ENCODE results near the gene GNB2. TPM values are rescaled to one million over a fixed set of nuclear protein-coding genes. Genes with fewer than 3 reads are reported as not detected.
A peak's percentile ranks its signal among the peaks of the same experiment; 100 is the strongest.
"Not testable (repeated sequence)": the region's sequence is repeated elsewhere in the genome, so short reads cannot be mapped to it uniquely, and the experiment has no call there.

The GNB2 gene
- total and polyA plus RNA-seq, 8 donors, result 52.9 to 290 (median 161) TPM

DNA sequence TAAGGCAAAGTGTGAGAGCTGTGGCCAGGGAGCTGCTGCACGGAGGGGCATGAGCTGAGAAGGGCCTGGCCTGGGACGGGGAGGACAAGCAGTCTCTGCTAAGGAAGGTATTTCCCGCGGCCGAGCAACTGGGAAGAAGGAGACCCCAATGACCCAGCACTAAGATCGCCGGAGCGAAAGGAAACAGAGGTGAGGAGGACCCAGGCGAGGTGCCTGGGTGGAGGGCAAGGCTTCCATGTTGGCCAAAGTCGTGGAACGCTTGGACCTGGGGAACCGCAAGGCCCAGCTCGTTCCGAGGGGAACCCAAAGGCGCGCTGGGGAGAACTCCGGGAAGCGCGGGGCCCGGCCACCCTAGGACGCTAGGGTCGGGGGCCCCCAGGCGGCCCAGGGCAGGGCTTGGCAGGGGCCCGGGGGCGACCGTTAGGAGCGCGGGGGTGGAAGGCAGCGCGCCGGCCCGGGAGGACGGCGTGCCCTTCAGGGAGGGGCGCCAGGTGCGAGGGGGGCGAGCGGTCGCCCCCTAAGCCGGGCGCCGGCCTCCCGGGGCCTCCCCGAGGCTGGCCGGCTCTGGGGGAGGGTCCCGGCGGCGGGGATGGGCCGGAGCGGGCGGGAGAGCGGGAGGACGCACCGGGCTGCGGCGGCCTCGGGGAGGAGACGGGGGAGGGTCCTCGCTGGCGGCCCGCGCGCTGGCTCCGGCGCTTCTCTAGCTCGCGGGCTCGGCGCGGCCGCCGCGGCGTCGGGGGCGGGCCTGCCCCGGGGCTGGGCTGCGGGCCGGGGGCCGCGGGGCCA, 20.0 kb downstream of the GNB2 start:
- Histone ChIP-seq H3K9me3 (no peaks in the 10 kb centered on the region), H3K27me3 (no peaks in the 10 kb centered on the region), H3K27ac (peak overlapping the region; percentile 75 to 90 (median 77)), H3K4me1 (peaks cover 37 to 58% (median 56%) of the 10 kb centered on the region in 4 donors), H3K4me3 (peak overlapping the region; percentile 88 to 98 (median 95)), H3K36me3 (peaks cover under 1 to 15% (median 13%) of the 10 kb centered on the region in 4 donors)
- intact Hi-C loops (cut with DNase I; ENCODE audit: low total_unique reads), result no loop called here
- DNase-seq, result peak in 1 of 2 donors; percentile 61
- WGBS, 5 donors, result 0 to 1% (median 0%) methylated on average over 20 to 81 of the region's 81 CpGs
- TF ChIP-seq, protein P1, sequence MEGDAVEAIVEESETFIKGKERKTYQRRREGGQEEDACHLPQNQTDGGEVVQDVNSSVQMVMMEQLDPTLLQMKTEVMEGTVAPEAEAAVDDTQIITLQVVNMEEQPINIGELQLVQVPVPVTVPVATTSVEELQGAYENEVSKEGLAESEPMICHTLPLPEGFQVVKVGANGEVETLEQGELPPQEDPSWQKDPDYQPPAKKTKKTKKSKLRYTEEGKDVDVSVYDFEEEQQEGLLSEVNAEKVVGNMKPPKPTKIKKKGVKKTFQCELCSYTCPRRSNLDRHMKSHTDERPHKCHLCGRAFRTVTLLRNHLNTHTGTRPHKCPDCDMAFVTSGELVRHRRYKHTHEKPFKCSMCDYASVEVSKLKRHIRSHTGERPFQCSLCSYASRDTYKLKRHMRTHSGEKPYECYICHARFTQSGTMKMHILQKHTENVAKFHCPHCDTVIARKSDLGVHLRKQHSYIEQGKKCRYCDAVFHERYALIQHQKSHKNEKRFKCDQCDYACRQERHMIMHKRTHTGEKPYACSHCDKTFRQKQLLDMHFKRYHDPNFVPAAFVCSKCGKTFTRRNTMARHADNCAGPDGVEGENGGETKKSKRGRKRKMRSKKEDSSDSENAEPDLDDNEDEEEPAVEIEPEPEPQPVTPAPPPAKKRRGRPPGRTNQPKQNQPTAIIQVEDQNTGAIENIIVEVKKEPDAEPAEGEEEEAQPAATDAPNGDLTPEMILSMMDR (IDR thresholded peaks at IDR 0.05), result no peak

DNA sequence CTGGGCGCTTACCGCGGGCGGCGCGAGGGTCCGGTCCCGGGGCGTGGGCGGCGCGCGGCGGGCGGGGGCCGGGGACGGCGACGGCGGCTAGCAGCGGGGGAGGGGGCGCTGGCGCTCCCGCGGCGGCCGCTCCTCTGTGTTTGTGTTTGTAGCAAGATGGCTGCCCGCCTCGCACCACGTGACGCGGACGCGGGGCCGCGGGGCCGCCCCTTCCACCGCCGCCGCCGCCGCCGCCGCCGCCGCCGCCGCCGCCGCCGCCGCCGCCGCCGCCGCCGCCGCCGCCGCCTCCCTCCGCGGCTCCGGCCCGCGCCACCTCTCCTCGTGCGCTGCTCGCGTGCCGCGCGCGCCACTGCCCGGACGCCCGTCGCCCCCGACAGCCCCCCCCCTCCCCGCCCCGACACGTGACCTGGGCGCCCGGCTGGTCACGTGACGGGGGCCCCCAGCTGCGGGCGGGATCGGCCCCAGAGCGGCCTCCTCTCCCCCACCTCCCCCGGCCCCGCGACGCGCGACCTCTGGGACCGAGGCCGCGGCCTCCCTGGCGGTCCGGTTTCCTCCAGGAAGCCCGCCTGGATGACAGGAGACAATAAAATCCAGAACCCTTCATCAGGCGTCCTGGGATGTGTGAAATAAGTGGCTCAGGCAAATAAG, 20.7 kb downstream of the GNB2 start, which contains the start of gene GIGYF1:
Gene GIGYF1 (minus strand): TSS at position 153 of the 648 bp plus-strand sequence. CDS start 6,012 bp downstream, outside the sequence.
- Histone ChIP-seq H3K9me3 (no peaks in the 10 kb centered on the region), H3K36me3 (peaks cover 0 to 8% (median 5%) of the 10 kb centered on the region in 4 donors), H3K4me1 (peaks cover 37 to 52% (median 50%) of the 10 kb centered on the region in 4 donors), H3K27ac (peak within 1 kb of the TSS; percentile 76 to 90 (median 85)), H3K4me3 (peak within 1 kb of the TSS; percentile 88 to 98 (median 95)), H3K27me3 (no peaks in the 10 kb centered on the region)
- peak; percentile 80 to 91 for DNase-seq
- intact Hi-C loops (cut with DNase I; ENCODE audit: low total_unique reads), result no loop called here
- WGBS, 5 donors, result 0 to 1% (median 0%) methylated on average over 1 to 55 of the region's 102 CpGs
- TF ChIP-seq, protein P1 (IDR thresholded peaks at IDR 0.05), result no peak
- TF ChIP-seq EP300 (IDR thresholded peaks at IDR 0.05) (no peak), POLR2A (IDR thresholded peaks at IDR 0.05) (no peak), POLR2AphosphoS5 (IDR thresholded peaks at IDR 0.05) (no peak)

DNA sequence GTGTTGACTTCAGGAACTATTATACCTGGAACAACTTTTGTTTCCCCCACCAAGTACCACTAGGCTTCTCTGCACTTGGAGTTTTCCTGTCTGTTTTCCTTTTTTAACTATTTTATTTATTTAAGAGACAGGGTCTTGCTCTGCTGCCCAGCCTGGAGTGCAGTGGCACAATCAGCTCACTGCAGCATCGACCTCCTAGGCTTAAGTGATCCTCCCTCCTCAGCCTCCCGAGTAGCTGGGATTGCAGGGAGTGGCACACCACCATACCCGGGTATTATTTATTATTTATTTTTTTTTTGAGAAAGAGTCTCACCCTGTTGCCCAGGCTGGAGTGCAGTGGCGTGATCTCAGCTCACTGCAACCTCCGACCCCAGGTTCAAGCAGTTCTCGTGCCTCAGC, 22.6 kb downstream of the GNB2 start:
- H3K4me3 ChIP-seq, result no peak overlapping the region
- peaks cover 24 to 35% (median 31%) of the 10 kb centered on the region in 4 donors for H3K4me1 ChIP-seq
- H3K36me3 ChIP-seq, result no peaks in the 10 kb centered on the region
- intact Hi-C loops (cut with DNase I; ENCODE audit: low total_unique reads), result no loop called here
- no peak overlapping the region for H3K27ac ChIP-seq
- no peak for DNase-seq
- no peaks in the 10 kb centered on the region for H3K9me3 ChIP-seq
- TF ChIP-seq EP300 (IDR thresholded peaks at IDR 0.05) (no peak), POLR2A (IDR thresholded peaks at IDR 0.05) (no peak), POLR2AphosphoS5 (IDR thresholded peaks at IDR 0.05) (no peak)
- TF ChIP-seq, protein P1 (IDR thresholded peaks at IDR 0.05), result no peak
- 72 to 81% (median 79%) methylated on average over 6 of the region's 6 CpGs for WGBS, 5 donors
- H3K27me3 ChIP-seq, result no peaks in the 10 kb centered on the region

GRCh38 chr7:100699018-100699417, 25.5 kb downstream of the GNB2 start:
- Histone ChIP-seq H3K9me3 (no peaks in the 10 kb centered on the region), H3K36me3 (no peaks in the 10 kb centered on the region), H3K4me3 (no peak overlapping the region), H3K4me1 (peaks cover 4 to 10% (median 8%) of the 10 kb centered on the region in 4 donors), H3K27ac (no peak overlapping the region), H3K27me3 (no peaks in the 10 kb centered on the region)
- TF ChIP-seq POLR2A (IDR thresholded peaks at IDR 0.05), result no peak
- no peak for DNase-seq
- 57 to 78% (median 67%) methylated on average over 5 to 6 of the region's 6 CpGs for WGBS, 5 donors
- intact Hi-C loops (cut with DNase I; ENCODE audit: low total_unique reads), result no loop called here

GRCh38 chr7:100701089-100701488, 27.5 kb downstream of the GNB2 start:
- not testable (repeated sequence) for H3K27me3 ChIP-seq, H3K4me3 ChIP-seq, H3K36me3 ChIP-seq, H3K4me1 ChIP-seq, H3K9me3 ChIP-seq, DNase-seq, H3K27ac ChIP-seq
- WGBS, 5 donors, result 56 to 80% (median 66%) methylated on average over 3 of the region's 3 CpGs
- intact Hi-C loops (cut with DNase I; ENCODE audit: low total_unique reads), result loop anchor here (10.0 kb wide), 1 partner anchor 154 kb away; the partner anchor contains the start of gene SLC12A9

All from stomach (tissue), 9 donors.